ENCODE measurements around the gene ARHGAP24.

ARHGAP24 gene

DNA sequence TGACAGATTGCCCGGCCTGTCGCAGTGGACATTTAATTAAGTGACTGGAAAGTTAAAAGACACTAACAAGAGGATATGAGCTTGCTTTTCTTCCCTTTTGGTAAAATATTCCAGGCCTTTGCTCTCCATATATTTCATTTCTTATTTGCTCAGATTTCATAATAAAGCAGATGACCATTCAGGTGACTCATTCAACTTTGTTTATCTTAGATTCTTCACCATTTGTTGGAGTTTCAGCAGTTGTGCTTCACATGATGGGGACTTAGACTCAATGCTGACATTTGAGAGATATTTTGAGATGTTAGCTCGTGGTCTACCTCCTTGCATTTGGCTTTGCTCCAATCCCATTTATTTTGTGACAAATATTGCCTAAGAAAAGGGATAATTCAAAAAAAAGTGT, 312.2 kb downstream of the ARHGAP24 start:
- TF ChIP-seq, protein P1, sequence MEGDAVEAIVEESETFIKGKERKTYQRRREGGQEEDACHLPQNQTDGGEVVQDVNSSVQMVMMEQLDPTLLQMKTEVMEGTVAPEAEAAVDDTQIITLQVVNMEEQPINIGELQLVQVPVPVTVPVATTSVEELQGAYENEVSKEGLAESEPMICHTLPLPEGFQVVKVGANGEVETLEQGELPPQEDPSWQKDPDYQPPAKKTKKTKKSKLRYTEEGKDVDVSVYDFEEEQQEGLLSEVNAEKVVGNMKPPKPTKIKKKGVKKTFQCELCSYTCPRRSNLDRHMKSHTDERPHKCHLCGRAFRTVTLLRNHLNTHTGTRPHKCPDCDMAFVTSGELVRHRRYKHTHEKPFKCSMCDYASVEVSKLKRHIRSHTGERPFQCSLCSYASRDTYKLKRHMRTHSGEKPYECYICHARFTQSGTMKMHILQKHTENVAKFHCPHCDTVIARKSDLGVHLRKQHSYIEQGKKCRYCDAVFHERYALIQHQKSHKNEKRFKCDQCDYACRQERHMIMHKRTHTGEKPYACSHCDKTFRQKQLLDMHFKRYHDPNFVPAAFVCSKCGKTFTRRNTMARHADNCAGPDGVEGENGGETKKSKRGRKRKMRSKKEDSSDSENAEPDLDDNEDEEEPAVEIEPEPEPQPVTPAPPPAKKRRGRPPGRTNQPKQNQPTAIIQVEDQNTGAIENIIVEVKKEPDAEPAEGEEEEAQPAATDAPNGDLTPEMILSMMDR (IDR thresholded peaks at IDR 0.05; ENCODE audit: insufficient read depth, low read length, missing control alignments) = no peak
- no peak for DNase-seq (ENCODE audit: low read depth, low spot score)
- H3K4me3 ChIP-seq (ENCODE audit: low read depth, low read length) = no peak overlapping the region
- CTCF ChIA-PET = interaction anchor here (1.2 to 3.1 kb wide), 4 partner anchors 8 to 182 kb away, joined by 4 to 26 read pairs (median 5); no protein-coding TSS in a partner anchor
- POLR2A ChIA-PET = no interaction called here

DNA sequence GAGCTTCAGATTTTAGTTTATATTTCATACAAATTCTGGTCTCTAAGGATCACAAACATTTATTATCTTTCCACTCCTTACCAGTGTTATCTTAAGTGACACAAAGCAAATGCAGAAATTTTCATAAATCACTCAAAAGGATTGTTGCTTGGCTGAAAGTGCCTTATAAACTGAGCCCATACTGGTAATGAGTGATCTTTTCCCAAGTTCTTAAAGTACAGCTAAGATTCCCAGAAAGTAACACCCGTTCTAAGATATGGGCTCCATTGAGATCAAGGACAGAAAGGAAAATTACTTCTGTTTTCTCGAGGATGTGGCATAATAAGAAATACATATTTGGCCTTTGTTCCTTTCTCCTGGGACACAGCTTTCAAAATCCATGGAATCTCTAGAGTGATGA, 313.7 kb downstream of the ARHGAP24 start:
- POLR2A ChIA-PET = no interaction called here
- no peak for DNase-seq (ENCODE audit: low read depth, low spot score)
- TF ChIP-seq, protein P1 (IDR thresholded peaks at IDR 0.05; ENCODE audit: insufficient read depth, low read length, missing control alignments) = no peak
- CTCF ChIA-PET = interaction anchor here (0.9 to 3.1 kb wide), 5 partner anchors 8 to 180 kb away, joined by 3 to 26 read pairs (median 3); no protein-coding TSS in a partner anchor
- H3K4me3 ChIP-seq (ENCODE audit: low read depth, low read length) = no peak overlapping the region

DNA sequence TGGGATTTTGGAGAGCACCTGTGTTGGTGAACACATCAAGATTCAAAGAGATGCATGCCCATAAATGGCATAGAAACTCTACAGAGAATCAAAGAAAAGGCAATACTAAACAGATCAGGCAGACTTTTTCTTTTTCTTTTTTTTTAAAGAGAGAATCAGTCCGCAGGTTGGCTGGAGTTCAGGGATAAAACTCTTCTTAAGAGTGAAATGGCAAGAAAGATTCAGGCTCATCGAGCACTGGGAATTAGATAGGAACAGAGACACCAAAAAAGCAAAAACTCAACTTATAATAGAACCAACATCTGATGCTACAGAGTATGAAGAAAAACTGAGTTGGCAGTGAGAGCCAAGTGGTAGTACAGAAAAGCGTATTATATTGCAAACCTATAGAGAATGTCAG, 314.3 kb downstream of the ARHGAP24 start:
- CTCF ChIA-PET = interaction anchor here (1.0 to 1.3 kb wide), 2 partner anchors 10 to 179 kb away, joined by 3 read pairs; no protein-coding TSS in a partner anchor

DNA sequence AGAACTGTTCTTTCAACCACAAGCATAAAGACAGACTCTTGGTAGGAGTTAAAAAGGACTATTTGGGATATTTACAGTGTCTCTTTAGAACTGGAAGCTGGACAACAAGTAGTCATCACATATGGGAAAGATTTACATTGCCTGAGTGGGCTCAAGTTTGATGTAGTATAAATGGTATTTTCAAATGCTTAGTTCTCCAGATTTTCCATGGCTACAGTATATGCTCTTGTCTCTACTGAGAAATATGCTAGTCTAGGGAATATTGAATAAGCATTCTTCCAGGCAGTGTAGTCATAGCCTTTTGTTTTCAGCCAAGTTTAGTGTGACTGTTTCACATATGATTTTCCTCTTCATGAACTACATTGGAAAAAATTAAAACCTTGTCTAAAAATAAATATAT, 315.6 kb downstream of the ARHGAP24 start:
- CTCF ChIA-PET = interaction anchor here (1.2 kb wide), 1 partner anchor 30 kb away, joined by 3 read pairs; no protein-coding TSS in a partner anchor

More for the DNA sequence above, 314.3 kb downstream of the ARHGAP24 start:
- POLR2A ChIA-PET = no interaction called here
- DNase-seq (ENCODE audit: low read depth, low spot score) = no peak
- TF ChIP-seq, protein P1 (IDR thresholded peaks at IDR 0.05; ENCODE audit: insufficient read depth, low read length, missing control alignments) = no peak
- no peak overlapping the region for H3K4me3 ChIP-seq (ENCODE audit: low read depth, low read length)

DNA sequence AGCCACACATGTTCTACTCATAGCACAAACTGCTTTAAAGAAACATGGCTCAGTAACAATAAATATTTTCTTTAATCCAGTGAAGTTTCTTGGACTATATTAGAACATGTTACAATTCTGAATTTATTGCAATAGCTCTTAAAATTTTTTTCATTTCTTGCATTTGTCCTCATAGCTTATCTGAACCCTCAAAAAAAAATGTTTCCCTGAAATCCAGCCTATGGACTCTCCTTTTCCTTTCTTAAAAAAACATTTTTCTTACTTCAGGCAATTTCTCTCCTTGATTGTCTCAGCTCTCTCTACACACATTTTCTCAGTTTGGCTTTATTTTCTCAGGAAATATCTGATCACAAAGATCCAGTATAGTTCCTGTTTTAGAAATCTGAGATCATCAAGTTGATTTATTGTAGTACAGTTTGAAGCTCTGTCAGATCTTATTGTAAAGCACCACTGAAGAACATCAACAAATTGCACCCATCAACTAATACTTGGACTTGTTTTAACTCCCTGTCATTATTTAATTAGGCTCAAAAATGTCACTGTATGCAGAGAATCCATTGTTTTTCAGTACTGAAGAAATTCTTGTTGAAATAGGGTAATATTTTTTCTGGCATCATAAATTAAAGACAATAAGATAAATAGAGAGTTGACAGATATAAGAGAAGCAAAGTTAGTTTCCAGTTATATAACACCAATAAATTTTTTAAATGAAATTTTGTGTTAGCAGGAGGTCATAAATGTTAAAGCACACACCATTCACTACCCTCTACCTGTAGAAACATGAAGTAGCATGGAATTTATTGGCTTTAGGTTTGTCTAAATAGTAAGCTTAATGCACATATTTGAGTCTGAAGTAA, 317.7 kb downstream of the ARHGAP24 start:
- ChIA-PET POLR2A (no interaction called here), CTCF (interaction anchor here (0.8 to 2.2 kb wide), 10 partner anchors 12 to 645 kb away, joined by 3 to 6 read pairs (median 4); no protein-coding TSS in a partner anchor)
- TF ChIP-seq, protein P1 (IDR thresholded peaks at IDR 0.05; ENCODE audit: insufficient read depth, low read length, missing control alignments) = no peak
- no peak for DNase-seq (ENCODE audit: low read depth, low spot score)
- no peak overlapping the region for H3K4me3 ChIP-seq (ENCODE audit: low read depth, low read length)

More for the DNA sequence above, 315.6 kb downstream of the ARHGAP24 start:
- peak; percentile 77 for DNase-seq (ENCODE audit: low read depth, low spot score)
- TF ChIP-seq, protein P1 (IDR thresholded peaks at IDR 0.05; ENCODE audit: insufficient read depth, low read length, missing control alignments) = no peak
- POLR2A ChIA-PET = no interaction called here
- H3K4me3 ChIP-seq (ENCODE audit: low read depth, low read length) = no peak overlapping the region

DNA sequence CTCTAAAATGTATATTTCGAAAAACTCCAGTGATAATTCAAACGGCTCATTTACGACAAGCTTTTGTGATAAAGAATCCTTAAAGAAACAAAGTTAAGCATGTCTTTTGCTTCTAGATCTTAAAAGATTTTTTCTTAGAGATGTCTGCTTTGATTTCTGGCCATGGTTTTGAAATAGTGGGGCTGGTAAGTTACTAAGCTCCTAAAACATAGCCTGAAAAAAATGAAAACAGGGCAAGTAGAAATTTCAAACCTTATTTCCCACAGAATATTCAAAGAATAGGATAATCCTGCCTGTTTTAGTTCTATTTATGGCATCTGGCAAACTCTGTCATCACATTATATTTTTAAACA, 318.3 kb downstream of the ARHGAP24 start:
- TF ChIP-seq, protein P1 (IDR thresholded peaks at IDR 0.05; ENCODE audit: insufficient read depth, low read length, missing control alignments) = no peak
- DNase-seq (ENCODE audit: low read depth, low spot score) = no peak
- H3K4me3 ChIP-seq (ENCODE audit: low read depth, low read length) = no peak overlapping the region
- POLR2A ChIA-PET = no interaction called here
- CTCF ChIA-PET = interaction anchor here (0.9 to 2.2 kb wide), 5 partner anchors 11 to 251 kb away, joined by 3 to 6 read pairs (median 3); no protein-coding TSS in a partner anchor

Data from AG04449 (cell line).